Occipital lobe (tissue), 2 donors: Measurements from ENCODE around the gene SPATA16. TPM values are rescaled to one million over a fixed set of nuclear protein-coding genes. Genes with fewer than 3 reads are reported as not detected.
"Not testable (repeated sequence)": the region's sequence is repeated elsewhere in the genome, so short reads cannot be mapped to it uniquely, and the experiment has no call there.

ENCODE experiments used
- DNase-seq: peaks from one replicate; lab custom pipeline; 2025; lab: John Stamatoyannopoulos, UW
- total RNA-seq: library from RNA; depleted of rRNA; stranded (reverse); fragments of >200 nt; gene quantifications from one replicate; pipeline ENCODE4 v1.2.3, GENCODE V29; 2014

SPATA16 gene
- total RNA-seq, 1 donor from 2014 or later, result not detected

- no peak for DNase-seq
Observed at GRCh38 chr3:173064631-173065030, 76.4 kb downstream of the SPATA16 start.

DNA sequence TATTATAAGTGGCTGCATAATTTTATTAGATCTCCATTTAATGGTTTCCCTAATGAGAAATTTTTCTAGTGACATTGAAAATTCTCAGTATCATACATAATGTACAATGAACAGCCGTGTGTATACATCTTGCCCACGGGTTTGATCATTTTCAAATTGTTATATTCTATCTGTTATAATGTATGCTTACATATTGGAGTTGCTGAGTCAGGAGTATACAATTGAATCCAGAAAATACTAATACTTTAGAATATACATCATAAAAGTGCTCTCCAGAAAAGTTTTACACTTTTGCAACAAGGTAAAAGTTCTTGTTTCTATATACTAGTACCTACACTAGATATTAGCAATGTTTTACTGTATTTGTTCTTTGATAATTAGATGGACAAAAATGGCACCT lies 82.8 kb downstream of the SPATA16 start:
- no peak for DNase-seq

GRCh38 chr3:173055228-173055933 lies 85.7 kb downstream of the SPATA16 start:
- DNase-seq, result no peak

DNA sequence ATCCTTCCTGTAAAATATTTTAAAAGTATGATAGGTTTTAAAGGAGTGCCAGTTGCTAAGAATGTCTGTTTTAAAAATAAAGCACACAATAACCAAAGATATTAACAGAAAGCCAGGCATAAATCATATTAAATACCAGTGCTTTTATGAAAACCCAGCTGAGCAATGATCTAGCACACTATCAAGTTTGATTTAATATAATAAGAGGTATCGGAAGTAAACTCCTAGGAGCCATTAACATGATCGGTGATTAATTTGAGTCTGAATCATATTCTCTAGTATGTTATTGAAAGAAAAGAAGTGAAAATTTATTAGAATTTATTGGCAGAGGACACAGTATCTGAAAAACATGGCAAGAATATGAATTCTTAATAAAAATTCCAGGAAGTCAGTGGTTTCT lies 91.7 kb downstream of the SPATA16 start:
- no peak for DNase-seq

- no peak for DNase-seq
Observed at GRCh38 chr3:173045770-173046382, 95.2 kb downstream of the SPATA16 start.

- DNase-seq, result no peak
Observed at GRCh38 chr3:173044998-173045397, 96.0 kb downstream of the SPATA16 start.

DNA sequence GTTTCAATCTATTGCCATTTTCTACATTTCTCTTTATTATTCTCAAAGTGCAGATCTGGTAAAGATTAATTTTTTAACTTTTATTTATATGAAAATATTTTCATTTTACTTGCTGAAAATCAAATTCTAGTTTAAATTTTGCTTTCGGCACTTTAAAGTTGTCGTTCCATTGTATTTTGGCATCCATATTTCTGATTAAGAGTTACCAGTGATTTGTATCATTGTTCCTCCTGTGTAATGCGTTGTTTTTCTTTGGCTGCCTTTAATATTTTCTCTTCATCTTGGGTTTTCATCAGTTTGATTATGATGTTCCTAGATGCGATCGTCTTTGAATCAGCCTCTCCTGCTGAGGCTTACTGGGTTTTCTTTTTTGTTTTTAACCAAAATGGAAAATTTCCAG lies 97.3 kb downstream of the SPATA16 start:
- no peak for DNase-seq

DNA sequence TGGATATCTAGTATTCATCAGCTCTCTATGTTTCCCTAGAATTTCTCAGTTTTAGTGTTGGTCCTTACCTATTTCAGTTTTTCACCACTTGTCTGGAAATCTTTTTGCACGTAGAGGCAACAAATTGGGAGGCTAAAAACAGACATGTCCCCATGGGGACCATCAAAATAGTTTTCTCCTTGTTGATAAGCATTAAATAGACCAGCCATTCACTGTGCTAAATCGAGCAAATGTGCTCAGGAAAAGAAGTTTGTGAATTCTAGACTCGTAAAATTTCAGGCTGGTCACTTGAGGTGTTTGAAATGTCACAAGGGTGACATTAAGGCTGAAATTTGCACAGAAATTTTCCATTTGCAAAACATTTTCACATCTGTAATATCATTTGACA lies 102.6 kb downstream of the SPATA16 start:
- no peak for DNase-seq

GRCh38 chr3:173037840-173038483 lies 103.1 kb downstream of the SPATA16 start:
- DNase-seq, result no peak

- DNase-seq, result no peak
Observed at GRCh38 chr3:173030273-173030672, 110.8 kb downstream of the SPATA16 start.

DNA sequence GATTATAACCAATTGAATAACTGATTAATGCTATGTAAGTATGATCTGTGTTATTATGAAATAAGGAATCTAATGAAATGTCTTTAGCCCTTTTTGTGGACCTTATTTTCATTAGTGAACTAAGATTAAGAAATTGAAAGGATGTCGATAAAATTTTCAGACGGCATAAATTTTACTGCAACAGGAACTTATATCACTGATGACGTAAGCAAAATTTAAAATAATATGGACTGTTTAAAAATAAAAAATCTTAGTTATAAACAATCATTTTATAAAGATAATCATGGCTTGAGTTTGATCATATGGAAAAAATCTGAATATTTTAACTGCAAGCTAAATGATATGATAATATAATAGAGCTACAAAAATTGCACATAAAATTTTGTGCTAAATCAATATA lies 112.7 kb downstream of the SPATA16 start:
- DNase-seq, result no peak

DNA sequence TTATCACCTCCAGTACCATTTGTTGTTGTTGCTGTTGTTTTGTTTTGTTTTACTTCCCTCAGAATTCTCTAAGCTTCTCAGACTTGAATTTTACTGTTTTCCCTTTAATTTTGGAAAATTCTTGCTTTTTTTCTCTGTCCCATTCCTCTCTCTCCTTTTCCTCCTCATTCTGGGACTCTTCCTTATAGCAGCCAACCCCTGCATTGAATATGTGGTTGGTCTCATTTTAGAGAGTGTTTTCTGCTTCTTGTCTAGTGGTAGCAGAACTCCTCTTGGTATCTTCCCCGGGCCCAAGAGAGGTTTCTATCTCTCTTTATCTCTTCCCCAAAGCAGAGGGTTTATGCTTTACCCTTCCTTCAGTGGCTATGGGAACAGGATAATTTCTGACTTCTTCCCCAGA lies 113.6 kb downstream of the SPATA16 start:
- DNase-seq, result no peak

DNA sequence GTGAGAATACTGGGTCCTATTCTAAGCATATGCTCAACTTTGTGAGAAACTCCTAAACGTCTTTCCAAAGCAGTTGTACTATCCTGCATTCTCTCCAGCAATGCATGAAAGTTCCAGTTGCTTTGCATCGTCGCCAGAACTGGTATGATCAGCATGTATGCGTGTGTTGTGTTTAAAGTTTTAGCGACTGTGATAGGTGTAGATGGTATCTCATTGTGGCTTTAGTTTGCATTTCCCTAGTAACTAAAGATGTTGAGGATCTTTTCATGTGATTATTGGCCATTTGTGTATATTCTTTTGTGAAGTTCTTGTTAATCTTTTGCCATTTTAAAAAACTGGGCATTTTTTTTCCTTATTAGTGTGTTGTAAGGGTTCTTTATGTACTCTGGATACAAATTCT lies 115.1 kb downstream of the SPATA16 start:
- no peak for DNase-seq

GRCh38 chr3:173021547-173022185 lies 119.4 kb downstream of the SPATA16 start:
- no peak for DNase-seq

DNA sequence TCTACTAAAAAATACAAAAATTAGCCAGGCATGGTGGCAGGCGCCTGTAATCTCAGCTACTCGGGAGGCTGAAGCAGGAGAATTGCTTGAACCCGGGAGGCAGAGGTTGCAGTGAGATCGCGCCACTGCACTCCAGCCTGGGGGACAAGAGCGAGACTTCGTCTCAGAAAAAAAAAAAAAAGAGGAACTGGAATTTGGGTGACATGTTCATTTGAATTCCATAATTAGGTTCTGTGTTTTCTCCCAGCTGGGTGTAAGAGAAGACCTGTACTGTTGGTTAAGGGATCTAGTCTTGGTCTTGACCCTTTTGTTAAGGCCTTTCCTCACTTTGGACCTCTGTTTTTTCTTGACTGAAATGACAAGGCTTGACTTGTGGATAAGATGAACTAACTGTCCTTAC lies 120.9 kb downstream of the SPATA16 start:
- not testable (repeated sequence) for DNase-seq

- DNase-seq, result no peak
Observed at GRCh38 chr3:173019378-173019777, 121.7 kb downstream of the SPATA16 start.

DNA sequence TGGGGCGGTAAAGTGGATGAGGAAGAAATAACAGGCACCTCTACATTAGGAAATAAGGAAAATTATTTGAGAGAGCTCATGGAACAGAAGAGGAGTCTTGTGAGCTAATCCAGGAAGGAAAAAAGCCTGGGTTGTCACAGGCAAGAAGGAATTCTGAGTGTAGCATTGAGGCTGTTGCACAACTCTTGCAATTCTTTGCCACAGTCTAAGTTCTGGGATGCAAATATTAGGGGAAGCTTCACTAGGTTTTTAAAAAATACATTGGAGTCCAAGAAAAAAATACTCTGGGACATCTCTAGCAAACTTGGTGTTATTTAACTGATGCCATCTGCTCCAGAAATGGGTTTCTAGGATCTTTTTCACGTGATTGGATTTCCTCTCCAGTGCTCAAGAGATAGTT lies 122.3 kb downstream of the SPATA16 start:
- DNase-seq, result no peak

GRCh38 chr3:173013219-173013832 lies 127.7 kb downstream of the SPATA16 start:
- DNase-seq, result no peak

DNA sequence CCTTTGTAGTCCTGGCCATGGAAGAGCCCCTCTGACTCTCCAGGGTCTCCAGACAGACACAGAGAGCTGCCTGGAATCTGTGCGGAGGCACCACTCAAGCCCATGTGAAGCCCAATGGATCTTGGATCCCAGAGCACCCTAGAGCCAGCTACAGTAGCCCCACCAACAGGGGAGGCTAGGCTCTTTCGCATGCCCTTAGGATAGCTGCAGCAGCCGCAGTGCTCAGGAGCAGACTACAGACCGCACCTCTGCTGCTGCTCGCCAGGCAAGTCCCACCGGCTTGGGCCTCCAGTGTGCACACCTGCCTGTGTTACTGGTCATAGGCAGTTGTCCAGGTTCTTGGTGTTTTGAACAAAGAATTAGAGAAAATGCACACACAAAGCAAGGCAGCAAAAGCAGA lies 131.6 kb downstream of the SPATA16 start:
- DNase-seq, result no peak

DNA sequence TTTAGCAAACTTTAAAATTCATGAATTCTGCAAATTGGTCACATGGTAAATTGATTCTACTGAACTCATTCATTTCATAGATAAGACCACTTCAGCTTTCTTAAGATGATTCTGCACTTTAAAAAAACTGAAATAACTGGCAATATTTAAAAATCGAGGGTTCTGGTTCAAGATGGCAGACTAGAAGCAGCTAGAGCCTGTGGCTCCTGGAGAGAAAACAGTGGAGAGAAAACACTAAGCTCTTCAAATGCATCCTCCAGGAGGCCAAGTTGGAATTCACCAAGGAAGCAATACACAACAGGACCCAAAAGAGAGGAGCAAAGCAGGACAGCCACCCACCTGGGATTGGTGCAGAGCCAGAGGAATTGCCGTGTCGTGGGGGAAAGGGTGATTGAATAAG lies 132.1 kb downstream of the SPATA16 start:
- DNase-seq, result no peak

GRCh38 chr3:173007079-173007723 lies 133.8 kb downstream of the SPATA16 start:
- DNase-seq, result no peak

DNA sequence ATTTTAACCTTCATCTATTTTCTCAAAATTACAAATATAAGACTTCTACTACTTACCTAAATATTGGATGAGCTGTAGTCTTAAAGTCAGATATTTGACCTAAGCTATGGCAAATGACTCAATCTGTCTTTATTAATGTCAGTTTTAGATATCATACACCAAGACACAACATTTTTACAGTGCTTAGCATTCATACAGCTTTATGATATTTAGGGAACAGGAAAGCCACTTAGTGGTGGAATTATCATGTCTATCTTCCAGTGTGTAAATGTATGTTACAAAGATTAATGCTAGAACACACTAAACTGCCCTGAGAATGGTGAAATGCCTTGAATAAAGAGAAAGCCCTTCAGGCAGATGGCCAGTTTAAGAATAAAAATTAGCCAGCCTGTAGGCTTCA lies 135.0 kb downstream of the SPATA16 start:
- no peak for DNase-seq
